Measurements from ENCODE around the gene AKT2.

GRCh38 chr19:40237791-40238190, 47.4 kb downstream of the AKT2 start:
- TF ChIP-seq CTCF (IDR thresholded peaks at IDR 0.05) (no peak), POLR2A (IDR thresholded peaks at IDR 0.05) (no peak), POLR2AphosphoS5 (IDR thresholded peaks at IDR 0.05) (no peak)

Data from breast epithelium (tissue), 3 donors.